GM18951 (cell line): ENCODE results near the gene TTC16.
A peak's percentile ranks its signal among the peaks of the same experiment; 100 is the strongest.
"Not testable (repeated sequence)": the region's sequence is repeated elsewhere in the genome, so short reads cannot be mapped to it uniquely, and the experiment has no call there.

Experiments used
- POLR2A ChIP-seq: IDR thresholded peaks from 4 replicates; pipeline ENCODE4 v1.6.1; 2011; ENCODE audit warnings: mild to moderate bottlenecking; ENCODE audit not compliant: insufficient read length, insufficient read depth; ENCODE audit errors: extremely low read depth
- in situ Hi-C: fragments of 300-500 bp; cut with MboI; formaldehyde crosslinking; loops from one replicate; pipeline ENCODE4 v1.12.0; 2022; ENCODE audit warnings: low sequenced_read_pairs, mixed read lengths, inconsistent platforms; ENCODE audit not compliant: unreplicated experiment

Gene TTC16

DNA sequence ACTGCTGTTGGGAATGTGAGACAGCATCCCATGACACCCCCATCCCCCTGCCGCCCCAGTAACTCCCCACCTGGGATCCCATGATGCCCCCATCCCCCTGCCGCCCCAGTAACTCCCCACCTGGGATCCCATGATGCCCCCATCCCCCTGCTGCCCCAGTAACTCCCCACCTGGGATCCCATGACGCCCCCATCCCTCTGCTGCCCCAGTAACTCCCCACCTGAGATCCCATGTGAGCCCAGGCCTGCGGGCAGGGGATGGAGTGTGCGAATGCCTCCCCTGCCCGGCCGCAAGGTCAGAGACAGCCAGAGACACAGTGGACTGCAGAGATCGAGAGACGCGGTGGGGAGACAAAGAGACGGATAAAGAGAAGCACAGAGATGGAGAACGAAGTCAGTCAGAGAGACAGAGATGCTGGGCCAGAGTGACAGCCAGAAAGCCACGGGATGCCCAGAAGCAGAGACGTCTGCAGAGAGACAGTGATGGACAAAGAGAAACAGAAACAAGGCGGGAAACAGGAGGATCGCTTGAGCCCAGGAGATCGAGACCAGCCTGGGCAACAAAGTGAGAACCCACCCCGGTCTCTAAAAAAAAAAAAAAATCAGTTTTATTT, 61.6 kb downstream of the TTC16 start:
- in situ Hi-C loops = no loop called here
- no peak for TF ChIP-seq POLR2A

DNA sequence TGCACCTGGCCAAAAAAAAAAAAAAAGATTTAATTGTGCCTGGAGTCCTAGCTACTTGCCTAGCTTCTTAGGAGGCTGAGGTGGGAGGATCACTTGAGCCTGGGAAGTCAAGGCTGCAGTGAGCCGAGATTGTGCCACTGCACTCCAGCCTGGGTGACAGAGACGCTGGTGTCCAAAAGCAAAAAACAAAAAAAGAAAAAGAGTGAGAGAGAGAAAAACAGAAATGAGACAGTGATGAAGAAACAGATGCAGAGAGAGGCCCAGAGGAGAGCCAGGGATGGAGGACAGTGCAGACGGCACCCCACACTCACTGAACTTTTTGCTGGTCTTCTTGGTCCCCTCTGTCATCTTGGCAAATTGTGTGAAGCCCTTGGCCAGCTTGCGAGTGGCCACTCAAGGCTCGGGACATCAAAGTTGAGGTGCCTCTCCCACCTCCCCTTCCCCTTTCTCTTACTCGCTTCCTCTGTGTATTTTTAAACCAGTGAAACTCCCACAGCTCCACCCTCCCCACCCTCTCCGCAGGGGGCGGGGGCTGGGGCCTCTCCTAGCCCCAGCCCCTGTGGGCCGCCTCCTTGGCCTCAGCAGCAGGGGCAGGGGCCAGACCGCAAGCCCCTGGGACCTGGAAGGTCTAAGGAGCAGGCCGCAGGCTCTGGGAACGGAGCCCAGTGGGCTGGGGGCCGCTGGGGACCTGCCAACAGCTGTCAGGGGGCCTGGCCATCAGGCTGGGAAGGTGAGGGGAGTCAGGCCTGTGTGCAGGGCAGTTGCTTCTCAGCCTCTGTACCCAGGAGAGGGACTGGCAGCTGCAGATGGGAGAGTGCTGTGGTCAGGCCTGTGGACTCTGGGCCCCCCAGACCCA, 62.6 kb downstream of the TTC16 start, which contains the start of gene SH2D3C:
Gene SH2D3C (minus strand): TSS at position 387 of the 856 bp plus-strand sequence. CDS start 39 bp downstream, at position 348.
- in situ Hi-C loops = no loop called here

DNA sequence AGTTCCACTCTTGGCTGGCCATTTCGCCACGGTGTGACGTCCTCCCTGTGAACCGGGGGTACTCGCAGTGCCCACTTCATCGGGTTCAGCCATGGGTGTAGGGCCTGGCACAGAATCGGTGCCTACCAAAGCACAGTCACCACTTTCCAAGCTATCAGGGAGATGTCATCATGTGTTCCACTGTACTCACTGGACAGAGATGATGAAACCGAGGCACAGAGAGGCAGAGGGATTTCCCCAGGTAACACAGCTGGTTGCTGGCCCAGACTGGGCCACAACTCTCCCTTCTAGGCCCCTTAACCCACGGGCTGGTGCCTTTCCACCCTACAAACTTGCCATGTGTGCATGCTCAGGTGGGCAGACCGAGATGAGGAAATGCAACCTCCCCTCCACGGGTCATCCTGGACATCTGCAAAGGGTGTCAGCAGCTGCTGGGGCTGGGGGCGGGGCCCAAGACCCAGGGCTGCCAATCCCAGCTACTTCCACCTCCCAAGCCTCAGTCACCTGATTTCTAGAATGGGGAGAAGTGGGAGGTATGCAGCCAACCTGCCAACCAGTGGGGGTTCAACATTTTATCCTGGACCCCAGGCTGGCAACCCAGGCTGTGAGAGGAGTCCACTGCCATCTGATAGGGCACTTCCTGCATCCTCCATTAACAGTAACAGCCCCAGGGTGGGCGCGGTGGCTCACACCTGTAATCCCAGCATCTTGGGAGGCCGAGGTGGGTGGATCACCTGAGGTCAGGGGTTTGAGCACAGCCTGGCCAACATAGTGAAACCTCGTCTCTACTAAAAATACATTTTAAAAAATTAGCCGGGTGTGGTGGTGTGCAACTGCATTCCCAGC, 63.5 kb downstream of the TTC16 start:
- TF ChIP-seq POLR2A = peak; percentile 55
- in situ Hi-C loops = no loop called here

More for the DNA sequence above, 62.6 kb downstream of the TTC16 start, which contains the start of gene SH2D3C:
- peak; percentile 64 for TF ChIP-seq POLR2A

DNA sequence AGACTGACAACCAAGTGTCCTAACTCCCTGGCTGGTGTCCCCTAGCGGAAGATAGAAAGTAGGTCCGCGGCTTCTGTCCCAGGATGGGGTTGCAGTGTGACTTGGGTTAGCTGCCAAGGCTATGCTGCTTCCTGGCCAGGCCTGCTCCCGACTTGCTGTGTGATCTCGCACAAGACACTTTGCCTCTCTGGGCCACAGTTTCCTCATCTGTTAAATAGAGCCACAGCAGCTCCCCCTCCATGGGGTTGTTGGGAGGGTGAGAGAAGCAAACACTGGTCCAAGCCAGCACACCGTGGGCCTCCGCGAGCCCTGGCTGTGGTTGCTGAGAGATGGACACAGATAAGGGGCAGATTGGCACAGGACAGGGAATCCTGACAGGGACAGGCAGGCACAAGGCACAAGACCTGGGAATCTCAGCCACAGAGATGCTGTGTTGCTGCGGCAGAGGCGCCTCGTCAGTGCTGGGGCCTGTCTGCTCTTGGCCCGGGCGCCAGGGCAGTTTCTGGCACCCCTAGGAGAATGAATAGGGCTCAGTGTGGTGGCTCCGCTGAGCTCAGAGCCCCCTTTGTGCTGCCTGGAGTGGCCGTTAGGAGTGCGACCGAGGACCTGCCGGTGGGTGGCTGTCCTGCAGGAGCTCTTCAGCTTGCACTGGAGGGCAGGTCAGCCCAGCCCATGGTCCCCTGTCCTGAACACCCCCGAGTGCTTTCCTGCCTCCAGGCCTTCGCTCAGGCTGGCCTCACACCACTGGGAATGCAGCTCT, 64.4 kb downstream of the TTC16 start:
- in situ Hi-C loops = no loop called here
- no peak for TF ChIP-seq POLR2A

DNA sequence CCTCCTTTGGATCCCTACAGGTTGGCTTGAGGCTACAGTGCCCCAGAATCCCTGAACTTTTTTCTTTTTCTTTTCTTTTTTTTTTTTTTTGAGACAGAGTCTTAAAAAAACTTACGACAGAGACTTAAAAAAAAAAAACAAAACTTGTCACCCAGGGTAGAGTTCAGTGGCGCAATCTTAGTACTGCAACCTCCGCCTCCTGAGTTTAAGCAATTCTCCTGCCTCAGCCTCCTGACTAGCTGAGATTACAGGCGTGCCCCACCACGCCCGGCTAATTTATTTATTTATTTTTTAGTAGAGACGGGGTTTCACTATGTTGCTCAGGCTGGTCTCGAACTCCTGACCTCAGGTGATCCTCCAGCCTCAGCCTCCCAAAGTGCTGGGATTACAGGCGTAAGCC, 65.0 kb downstream of the TTC16 start:
- in situ Hi-C loops = not testable (repeated sequence)
